Jurkat, Clone E6-1 (cell line): ENCODE results near the gene MAPKAPK2.
"Not testable (repeated sequence)": the region's sequence is repeated elsewhere in the genome, so short reads cannot be mapped to it uniquely, and the experiment has no call there.

Experiments
- DNase-seq: peaks from one replicate; pipeline ENCODE4 v3.0.0-alpha.2; 2011; ENCODE audit warnings: low read depth, low spot score
- H3K4me3 ChIP-seq: 2 replicates; pipeline ENCODE4 v1.5.1; 2011; ENCODE audit warnings: mild to moderate bottlenecking, low read length, control low read depth, moderate library complexity

Gene MAPKAPK2

DNA sequence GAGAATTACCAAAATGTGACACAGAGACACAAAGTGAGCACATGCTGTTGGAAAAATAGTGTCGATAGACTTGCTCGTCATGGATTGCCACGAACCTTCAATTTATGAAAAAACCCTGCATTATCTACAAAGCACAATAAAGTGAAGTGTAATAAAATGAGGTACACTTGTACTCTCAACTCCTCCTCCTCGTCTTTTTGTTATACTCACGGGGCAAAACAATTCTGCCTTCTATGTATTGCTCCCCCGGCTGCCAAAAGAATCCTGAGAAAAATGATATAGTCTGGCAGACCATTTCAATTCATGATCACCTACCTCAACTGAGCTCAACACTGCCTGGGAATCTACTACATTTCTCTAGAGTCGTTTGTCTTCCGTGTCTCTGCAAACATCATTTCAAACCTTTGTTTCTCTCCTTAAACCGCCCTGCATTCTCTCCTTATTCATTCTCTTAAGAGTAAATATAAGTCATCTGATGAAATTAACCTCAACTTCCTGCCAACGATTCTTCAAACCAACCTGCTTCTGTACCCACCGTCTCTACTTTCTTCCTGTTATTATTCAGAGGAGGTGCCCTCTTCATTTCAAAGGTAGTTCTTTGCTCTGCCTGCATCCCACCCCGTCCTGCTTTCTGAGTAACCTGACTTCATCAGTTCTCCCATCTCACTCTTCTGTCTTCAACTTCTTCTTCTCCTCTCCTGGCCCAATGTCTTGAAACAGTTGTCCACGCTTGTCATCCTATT lies 73.0 kb downstream of the MAPKAPK2 start:
- H3K4me3 ChIP-seq = peak overlapping the region; percentile 25
- peak; percentile 92 for DNase-seq

DNA sequence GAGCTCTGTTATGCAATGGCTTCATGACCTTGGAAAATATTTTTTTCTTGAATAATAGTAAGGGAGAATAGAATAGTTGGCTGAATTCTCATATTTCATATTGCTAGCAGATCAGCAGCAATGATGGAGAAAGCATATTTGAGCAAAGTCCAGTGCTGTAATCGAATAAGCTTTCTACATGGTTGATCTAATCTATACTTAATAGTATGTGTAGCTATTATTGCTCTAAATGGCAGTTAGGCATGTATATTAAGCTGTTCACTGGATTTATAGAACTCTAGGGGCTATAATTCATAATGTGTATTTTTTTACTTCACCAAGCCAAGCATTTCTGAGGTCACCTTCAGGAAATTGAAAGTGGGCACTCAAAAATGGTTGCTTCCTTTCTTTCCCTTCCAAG lies 75.9 kb downstream of the MAPKAPK2 start:
- no peak overlapping the region for H3K4me3 ChIP-seq
- DNase-seq = no peak

DNA sequence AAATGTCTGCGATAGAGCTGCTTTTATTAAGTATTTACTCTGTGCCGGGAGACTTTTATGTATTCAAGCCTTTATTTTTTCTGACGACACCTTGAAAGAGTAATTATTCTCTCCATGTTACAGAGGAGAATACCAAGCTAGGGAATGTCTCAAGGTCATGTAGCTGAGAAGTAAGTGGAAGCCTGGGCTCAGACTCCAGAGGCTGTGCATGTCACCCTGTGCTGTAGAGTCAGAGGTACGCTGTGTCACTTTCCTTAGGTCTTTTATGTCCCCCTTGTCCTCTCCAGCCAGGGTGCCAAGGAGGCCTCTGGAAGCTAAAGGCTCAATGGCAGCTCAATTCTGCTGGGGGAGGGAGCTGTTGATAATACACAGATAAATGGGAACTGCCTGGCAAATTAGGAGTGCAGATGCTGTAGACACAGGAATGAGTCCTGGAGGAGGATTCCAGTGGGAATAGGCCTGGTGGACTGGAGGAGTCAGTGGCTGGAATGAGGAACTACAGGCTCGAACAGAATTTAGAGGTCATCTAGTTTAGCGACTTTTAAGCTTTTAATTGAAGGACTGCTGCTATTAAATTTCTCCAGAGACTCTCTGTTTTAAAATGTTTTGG lies 76.6 kb downstream of the MAPKAPK2 start:
- no peak for DNase-seq
- H3K4me3 ChIP-seq = no peak overlapping the region

DNA sequence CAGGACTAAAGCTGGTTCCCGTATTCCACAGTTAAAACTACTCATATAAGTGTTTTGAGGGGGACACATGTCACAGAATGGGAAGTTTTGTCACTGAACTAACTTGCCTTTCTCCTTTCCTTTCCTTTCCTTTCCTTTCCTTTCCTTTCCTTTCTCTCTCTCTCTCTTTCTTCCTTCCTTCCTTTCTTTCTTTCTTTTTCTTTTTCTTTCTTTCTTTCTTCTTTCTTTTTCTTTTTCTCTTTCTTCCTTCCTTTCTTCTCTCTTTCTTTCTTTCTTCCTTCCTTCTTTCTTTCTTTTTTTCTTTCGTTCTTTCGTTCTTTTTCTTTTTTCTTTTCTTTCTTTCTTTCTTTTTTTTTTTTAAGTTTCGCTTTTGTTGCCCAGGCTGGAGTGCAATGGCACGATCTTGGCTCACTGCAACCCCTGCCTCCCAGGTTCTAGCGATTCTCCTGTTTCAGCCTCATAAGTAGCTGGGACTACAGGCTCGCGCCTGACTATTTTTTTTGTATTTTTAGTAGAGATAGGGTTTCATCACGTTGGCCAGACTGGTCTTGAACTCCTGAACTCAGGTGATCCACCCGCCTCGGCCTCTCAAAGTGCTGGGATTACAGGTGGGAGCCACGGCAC lies 78.1 kb downstream of the MAPKAPK2 start:
- not testable (repeated sequence) for DNase-seq, H3K4me3 ChIP-seq

DNA sequence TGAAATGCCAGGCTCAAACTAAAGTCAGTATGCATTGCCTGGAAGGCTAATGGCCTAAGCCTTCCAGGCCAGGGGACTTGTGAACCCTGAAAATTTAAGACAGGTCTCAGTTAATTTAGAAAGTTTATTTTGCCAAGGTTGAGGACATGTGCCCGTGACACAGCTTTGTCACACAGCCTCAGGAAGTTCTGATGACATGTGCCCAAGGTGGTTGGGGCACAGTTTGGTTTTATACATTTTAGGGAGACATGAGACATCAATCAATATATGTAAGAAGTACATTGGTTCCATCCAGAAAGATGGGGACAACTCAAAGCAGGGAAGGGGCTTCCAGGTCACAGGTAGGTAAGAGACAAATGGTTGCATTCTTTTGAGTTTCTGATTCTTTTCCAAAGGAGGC lies 81.1 kb downstream of the MAPKAPK2 start:
- DNase-seq, H3K4me3 ChIP-seq: not testable (repeated sequence)

DNA sequence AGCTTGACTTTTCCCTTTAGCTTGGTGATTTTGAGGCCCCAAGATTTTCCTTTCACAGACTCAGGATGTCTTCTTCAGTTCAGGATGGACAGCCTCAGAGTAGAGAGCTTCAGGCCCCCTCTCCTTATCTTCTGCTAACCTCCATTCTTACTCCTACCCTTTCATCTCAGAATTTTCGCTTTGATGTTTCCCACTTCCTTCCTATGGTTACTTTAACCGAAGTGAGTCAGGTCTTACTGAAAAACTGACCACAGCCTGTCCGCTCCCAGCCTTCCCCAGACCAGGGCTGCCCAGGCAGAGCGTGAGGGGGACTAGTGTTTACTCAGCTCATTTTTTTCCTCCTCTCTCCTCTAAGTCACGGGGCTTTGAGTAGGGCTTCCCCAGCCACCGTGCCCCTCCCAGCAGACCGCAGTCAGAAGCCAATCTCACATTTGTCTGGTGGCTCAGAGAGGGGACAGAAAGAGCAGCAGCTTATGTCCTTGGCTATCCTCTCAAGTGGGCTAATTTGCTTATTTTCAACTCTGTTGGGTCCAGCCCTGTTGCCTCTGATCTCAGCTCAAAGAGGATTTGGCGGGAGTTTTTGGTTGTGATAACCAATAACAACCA lies 81.6 kb downstream of the MAPKAPK2 start:
- peak; percentile 73 for DNase-seq
- H3K4me3 ChIP-seq = peak overlapping the region; percentile 2; the same call in 1 of the 2 replicates

DNA sequence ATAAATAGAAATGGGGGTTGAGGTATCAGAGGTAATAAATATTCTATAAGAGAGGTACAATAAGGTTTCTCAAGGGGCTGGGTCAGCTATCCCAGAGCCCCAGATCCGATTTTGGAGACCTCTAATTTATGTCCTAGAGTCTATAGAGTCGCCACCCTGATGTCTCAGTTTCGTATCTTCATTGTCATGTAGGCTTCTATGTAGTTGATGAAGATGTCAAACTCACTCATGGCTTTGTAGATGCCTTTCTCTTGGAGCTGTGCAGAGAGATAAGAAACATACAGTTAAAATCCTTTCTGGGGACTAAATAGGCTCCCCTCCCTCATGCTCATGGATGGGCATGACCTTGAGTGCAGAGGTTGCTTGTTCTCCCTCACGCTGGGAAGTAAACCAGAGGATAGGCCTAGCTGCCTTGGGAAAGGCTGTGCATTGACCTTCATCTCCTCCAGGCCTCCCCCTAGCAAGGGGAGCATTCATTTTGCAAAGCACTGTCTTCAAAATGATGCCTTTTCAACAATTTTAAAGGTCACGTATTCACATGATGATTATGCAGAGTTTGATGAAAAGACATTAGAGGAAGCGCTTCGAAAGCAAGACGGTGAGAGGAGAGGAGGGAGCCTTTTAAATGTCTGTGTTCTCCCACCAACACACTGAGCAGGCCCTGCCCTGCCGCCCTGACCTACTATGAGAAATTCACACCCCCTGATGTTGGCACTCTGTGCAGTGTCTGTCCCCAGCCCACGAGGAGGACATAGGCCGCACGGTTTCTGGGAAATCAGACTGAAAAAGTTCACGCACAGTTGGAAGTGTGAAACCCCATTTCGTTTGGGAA lies 84.0 kb downstream of the MAPKAPK2 start:
- no peak overlapping the region for H3K4me3 ChIP-seq
- DNase-seq = no peak

DNA sequence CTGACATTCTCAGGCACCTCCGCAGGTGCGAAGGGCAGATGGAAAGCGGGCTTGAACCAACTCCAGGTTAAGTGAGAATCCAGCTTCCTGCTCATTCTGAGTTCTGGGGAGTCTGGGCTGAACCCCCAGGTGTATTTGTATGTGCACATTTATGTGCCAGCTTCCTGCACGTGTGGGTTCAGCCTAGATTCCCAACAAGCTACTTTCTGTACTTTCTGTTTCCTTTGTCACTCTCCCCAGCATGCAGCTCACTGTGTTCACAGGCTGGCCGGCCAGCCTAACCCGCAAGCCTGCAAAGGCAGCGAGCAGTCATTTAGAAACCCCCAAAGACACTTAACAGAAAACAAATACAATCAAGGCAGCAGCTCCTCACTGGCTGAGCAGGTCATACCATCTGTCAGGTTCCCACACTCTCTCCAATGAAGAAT lies 84.6 kb downstream of the MAPKAPK2 start:
- H3K4me3 ChIP-seq = no peak overlapping the region
- peak; percentile 65 for DNase-seq

DNA sequence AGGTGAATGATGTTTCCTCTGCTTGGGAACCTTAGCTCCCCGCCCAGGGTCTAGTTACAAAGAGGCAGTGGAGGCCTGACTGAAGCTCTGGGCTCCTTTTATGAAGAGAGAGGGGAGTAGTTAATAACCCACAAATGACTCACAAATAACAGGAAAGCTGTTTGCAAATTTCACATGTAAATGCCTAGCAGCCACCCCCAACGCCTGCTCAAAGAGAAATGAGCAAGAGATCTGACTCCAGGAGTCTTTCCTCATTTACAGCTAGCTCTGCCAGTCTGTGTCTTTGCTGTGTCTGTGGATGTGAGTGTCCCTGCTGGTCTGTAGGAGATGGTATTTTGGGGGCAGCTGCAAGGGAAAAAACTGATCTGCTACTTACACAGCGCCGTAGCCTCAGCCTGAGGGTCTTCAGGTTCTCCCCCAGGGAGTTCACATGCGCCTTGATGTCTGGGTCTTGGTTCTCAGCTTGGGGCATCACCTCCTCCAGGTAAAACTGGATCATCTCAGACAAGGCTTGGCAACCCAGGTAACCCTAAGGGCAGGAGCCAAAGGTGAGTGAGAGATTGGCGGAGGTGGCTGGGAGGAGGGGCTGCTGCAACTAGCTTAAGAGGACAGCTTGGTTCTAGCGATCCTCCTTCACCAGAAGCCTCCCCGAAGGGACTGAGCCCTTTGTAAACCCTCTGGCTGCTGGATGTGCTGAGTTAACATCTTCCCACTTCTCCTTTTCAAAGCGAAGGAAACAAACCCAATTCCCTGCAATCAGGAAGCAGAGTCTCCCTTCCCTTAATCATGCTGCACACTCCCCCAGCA lies 86.0 kb downstream of the MAPKAPK2 start, which contains the start of gene IL19:
Gene IL19 (plus strand): TSS at position 243 of the 807 bp plus-strand sequence. CDS start 65,890 bp downstream, outside the sequence.
- DNase-seq = no peak
- H3K4me3 ChIP-seq = peak within 1 kb of the TSS; percentile 3; the same call in 1 of the 2 replicates

DNA sequence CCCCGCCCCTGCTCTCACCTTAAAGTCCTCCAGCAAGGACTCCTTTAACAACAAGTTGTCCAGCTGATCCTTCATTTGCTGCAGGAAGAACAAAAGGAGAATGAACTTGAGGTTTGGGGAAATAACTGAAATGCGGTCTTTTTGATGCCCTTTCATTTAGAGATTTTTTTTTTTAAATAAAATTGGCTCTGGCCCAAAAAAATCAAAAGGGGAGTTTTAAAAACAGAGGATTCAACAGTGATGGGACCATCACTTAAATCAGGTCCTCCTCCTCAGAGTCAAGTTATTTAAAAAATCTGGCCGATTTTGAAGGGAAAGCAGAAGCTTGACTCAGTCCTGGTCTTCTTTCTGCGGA lies 86.6 kb downstream of the MAPKAPK2 start:
- 0 out of 2 replicates have a peak overlapping the region, but pooled peaks have one; percentile 3 for H3K4me3 ChIP-seq
- peak; percentile 65 for DNase-seq

DNA sequence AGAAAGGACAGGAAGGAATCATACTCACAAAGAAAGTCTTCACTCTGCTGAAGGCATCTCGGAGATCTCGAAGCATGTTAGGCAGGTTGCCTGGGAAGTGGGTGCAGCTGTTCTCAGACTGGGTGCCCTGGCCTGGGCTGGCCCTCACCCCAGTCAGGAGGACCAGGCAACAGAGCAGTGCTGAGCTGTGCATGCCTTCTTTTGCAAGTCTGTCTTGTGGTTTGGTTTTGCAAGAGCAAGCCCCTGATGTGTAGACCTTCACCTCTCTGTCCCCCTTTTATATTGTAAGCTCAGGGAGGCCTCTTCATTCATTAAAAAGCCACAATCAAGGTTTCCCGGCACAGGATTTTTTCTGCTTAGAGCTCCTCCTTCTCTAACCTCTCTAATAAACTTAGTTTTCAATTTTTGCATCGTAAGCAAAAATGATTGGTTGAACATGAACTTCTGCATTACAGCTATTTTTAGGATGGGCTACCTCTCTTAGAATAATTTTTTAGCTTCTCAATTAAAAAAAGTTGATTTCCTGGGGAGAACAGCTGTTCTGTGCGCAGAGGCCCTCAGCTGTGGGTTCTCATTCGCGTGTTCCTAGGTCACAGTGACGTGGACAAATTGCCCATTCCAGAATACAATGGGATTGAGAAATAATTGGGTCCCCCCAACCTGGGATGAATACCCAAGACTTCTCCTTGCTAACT lies 87.7 kb downstream of the MAPKAPK2 start, which contains the start of gene IL10:
Gene IL10 (minus strand): TSS at position 252 of the 695 bp plus-strand sequence. CDS start 59 bp downstream, at position 193.
- DNase-seq = peak; percentile 48
- H3K4me3 ChIP-seq = 0 out of 2 replicates have a peak within 1 kb of the TSS, but pooled peaks have one; percentile 3

DNA sequence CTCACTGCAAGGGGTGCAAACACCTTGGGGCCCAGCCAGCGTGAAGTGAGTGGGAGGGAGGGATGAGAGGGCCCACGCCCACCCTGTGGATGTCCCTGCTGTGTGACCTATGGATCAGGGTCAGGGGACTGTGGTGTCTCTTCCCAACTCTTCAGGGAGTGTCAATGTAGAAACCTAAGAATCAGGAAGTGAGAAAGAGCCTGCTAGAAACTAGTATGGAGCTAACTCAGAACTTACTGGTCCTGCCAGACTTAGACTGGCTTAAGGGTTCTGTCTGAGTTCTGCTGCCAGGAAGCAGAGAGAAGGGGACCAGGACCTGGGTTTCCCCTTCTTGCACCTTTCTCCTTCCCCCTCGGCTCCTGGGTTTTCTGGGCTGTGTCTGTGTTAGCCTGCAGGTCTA lies 89.4 kb downstream of the MAPKAPK2 start:
- H3K4me3 ChIP-seq = no peak overlapping the region
- DNase-seq = no peak

DNA sequence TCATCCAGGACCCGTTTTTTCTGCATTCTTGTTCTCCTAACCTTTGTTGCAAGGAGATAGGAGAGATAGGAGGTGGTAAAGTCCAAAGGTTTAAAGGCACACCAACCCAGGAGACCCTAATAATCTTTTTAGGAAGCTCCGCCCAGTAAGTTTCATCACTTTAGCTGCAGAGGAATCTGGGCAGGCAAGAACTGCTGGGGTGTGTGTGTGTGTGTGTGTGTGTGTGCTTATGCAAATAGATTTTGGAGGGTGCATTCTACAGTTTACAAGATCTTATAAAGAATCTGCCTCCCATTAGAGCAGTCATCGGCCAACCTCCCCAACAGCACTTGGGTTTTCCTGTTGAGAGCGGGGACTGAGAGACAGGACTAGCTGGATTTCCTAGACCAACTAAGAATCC lies 91.5 kb downstream of the MAPKAPK2 start:
- H3K4me3 ChIP-seq = no peak overlapping the region

DNA sequence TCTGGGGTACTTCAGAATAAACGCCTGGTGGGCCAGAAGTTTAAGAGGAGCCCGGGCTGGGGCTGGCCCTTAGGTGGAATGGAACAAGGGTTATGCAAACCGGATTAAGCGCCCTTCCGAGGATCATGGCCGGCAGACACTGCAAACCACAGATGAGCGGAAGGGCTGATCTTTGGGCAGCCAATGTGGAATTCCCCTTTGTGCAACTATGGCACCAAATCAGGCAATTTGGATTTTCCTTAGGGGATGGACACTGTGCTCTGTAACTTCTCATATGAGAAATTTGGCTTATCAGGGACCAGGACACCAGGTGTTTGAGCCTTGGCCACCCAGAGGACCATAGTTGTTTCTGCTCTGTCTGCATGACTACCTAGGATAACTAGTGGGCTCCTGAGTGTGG lies 93.3 kb downstream of the MAPKAPK2 start:
- no peak overlapping the region for H3K4me3 ChIP-seq
- DNase-seq = no peak

More for the DNA sequence above, 91.5 kb downstream of the MAPKAPK2 start:
- DNase-seq = no peak

DNA sequence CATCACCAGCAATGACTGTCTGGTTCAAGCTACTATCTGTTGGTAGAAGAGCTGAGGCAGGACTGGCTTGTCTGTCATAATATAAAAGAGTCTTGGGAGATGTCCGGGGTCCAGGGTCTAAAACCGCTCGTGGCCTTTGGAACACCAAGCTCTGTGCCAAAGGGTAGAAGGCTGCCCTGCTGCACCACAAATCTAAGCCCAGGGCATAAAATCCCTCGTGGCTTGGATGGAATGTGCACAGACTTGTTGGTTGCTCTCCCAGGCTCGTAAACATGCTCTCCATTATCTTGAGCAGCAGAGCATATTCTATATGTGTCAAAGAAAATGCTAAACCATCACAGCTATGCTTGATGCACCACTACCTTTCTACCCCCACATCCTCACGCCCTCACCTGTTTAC lies 94.2 kb downstream of the MAPKAPK2 start:
- not testable (repeated sequence) for DNase-seq

DNA sequence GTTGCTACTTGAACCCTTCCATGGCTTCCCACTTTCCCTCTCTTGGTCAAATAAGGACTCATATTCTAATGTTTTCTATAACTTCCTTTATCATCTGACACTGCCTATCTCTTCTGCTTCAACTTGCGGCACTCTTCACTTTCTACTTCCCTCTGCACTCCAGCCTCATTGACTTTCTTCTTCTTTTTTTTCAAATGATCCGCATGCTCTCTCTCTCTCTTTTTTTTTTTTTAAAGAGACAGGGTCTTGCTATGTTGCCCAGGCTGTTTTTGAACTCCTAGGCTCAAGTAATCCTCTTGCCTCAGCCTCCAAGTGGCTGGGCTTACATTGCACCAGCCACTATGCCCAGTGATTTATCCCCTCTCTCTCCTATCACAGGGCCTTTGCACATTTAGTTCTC lies 94.9 kb downstream of the MAPKAPK2 start:
- H3K4me3 ChIP-seq = no peak overlapping the region
- DNase-seq = no peak

More for the DNA sequence above, 94.2 kb downstream of the MAPKAPK2 start:
- not testable (repeated sequence) for H3K4me3 ChIP-seq

DNA sequence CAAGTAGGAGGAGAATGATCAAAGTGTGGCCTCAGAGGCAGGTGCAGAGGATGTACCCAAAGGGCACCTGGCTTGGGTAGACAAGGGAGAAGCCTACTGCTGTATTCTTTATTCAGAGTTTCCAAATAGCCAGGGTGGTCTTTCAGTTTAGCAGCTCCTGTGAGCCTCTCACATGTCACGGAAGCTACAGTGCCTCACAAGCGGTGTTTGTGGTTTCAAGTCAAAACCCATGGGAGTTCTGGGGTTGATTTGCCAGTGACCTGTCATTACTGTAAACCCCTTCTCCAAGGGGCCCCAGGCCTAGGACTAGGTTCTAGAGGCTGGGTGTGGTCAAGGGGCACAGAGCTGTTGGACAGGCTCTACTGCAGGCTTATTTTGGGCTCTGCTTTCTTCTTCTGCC lies 97.7 kb downstream of the MAPKAPK2 start:
- peak; percentile 65 for DNase-seq

More for the DNA sequence above, 97.7 kb downstream of the MAPKAPK2 start:
- H3K4me3 ChIP-seq = no peak overlapping the region
